Sciatic nerve (tissue), 2 donors: ENCODE measurements around the gene TCF7L1. TPM values are rescaled to one million over a fixed set of nuclear protein-coding genes. Genes with fewer than 3 reads are reported as not detected.

ENCODE experiments used
- ATAC-seq: fragments of 200-7000 bp; cut with Tn5 transposase; one replicate; pipeline ENCODE4 v1.9.1; 2020; ENCODE audit warnings: mild to moderate bottlenecking, moderate library complexity
- DNase-seq: peaks from one replicate; pipeline ENCODE4 v3.0.0-alpha.2; 2020; ENCODE audit warnings: low spot score
- intact Hi-C: fragments of 100-400 bp; cut with DNase I; formaldehyde crosslinking; loops from one replicate; pipeline ENCODE4 v1.14.2; 2022
- total RNA-seq: library from RNA; stranded (reverse); fragmentation: NEBNext Ultra II Directional; extraction: Animal tissue kit (Norgen Biotek cat#: 25700); gene quantifications from one replicate; pipeline ENCODE4 v1.2.1, GENCODE V29; 2021
- donor health status: DM: no; HTN: no; CAD: no.
- donor health status: DM: no; HTN: no; CAD: no.

The TCF7L1 gene
- total RNA-seq, 1 donor from 2014 or later: 26.9 TPM

- DNase-seq (no peak), ATAC-seq (no peak)
- intact Hi-C loops: no loop called here
These were observed 25.5 kb downstream of the TCF7L1 start for GRCh38 chr2:85158559-85159273.

- DNase-seq: no peak
- no peak for ATAC-seq
- intact Hi-C loops: no loop called here
These were observed 26.4 kb downstream of the TCF7L1 start for GRCh38 chr2:85159589-85159988.

- ATAC-seq: no peak
- DNase-seq: no peak
- intact Hi-C loops: no loop called here
These were observed 28.1 kb downstream of the TCF7L1 start for GRCh38 chr2:85160966-85161960.

- DNase-seq (no peak), ATAC-seq (peak; percentile 91)
- intact Hi-C loops: no loop called here
These were observed 29.6 kb downstream of the TCF7L1 start for GRCh38 chr2:85162746-85163301.

GRCh38 chr2:85163675-85164074 lies 30.5 kb downstream of the TCF7L1 start:
- intact Hi-C loops: no loop called here
- DNase-seq (no peak), ATAC-seq (peak; percentile 20)

- intact Hi-C loops: no loop called here
- peak; percentile 58 for ATAC-seq
- DNase-seq: no peak
These were observed 31.0 kb downstream of the TCF7L1 start for GRCh38 chr2:85164145-85164569.

- ATAC-seq (no peak), DNase-seq (no peak)
- intact Hi-C loops: no loop called here
These were observed 32.0 kb downstream of the TCF7L1 start for GRCh38 chr2:85165088-85165690.

- intact Hi-C loops: no loop called here
- ATAC-seq (no peak), DNase-seq (no peak)
These were observed 32.8 kb downstream of the TCF7L1 start for GRCh38 chr2:85166021-85166420.

- DNase-seq (no peak), ATAC-seq (no peak)
- intact Hi-C loops: no loop called here
These were observed 34.3 kb downstream of the TCF7L1 start for GRCh38 chr2:85167479-85167878.

- intact Hi-C loops: no loop called here
- no peak for DNase-seq
- no peak for ATAC-seq
These were observed 35.8 kb downstream of the TCF7L1 start for GRCh38 chr2:85168942-85169341.

- no peak for ATAC-seq
- DNase-seq: no peak
- intact Hi-C loops: no loop called here
These were observed 36.4 kb downstream of the TCF7L1 start for GRCh38 chr2:85169581-85169980.

GRCh38 chr2:85170938-85171475 lies 37.8 kb downstream of the TCF7L1 start:
- ATAC-seq (no peak), DNase-seq (no peak)
- intact Hi-C loops: no loop called here

- intact Hi-C loops: no loop called here
These were observed 38.7 kb downstream of the TCF7L1 start for GRCh38 chr2:85171916-85172315.

GRCh38 chr2:85173909-85174308 lies 40.7 kb downstream of the TCF7L1 start:
- DNase-seq (no peak), ATAC-seq (peak; percentile 33)
- intact Hi-C loops: no loop called here

More at GRCh38 chr2:85171916-85172315, 38.7 kb downstream of the TCF7L1 start:
- DNase-seq (no peak), ATAC-seq (no peak)

- ATAC-seq (no peak), DNase-seq (no peak)
- intact Hi-C loops: no loop called here
These were observed 41.8 kb downstream of the TCF7L1 start for GRCh38 chr2:85174943-85175342.

- intact Hi-C loops: no loop called here
- ATAC-seq (peak; percentile 70), DNase-seq (no peak)
These were observed 42.4 kb downstream of the TCF7L1 start for GRCh38 chr2:85175369-85176299.

- intact Hi-C loops: no loop called here
- no peak for DNase-seq
- ATAC-seq: no peak
These were observed 44.0 kb downstream of the TCF7L1 start for GRCh38 chr2:85177031-85177824.
